ENCODE data around the gene NTRK3. TPM values are rescaled to one million over a fixed set of nuclear protein-coding genes. Genes with fewer than 3 reads are reported as not detected.

The NTRK3 gene
- total and polyA plus RNA-seq, 2 of the 8 experiments (the other 6 are each of a cell fraction or from before 2014, with no cell fraction given): 4.5 to 6.8 TPM

DNA sequence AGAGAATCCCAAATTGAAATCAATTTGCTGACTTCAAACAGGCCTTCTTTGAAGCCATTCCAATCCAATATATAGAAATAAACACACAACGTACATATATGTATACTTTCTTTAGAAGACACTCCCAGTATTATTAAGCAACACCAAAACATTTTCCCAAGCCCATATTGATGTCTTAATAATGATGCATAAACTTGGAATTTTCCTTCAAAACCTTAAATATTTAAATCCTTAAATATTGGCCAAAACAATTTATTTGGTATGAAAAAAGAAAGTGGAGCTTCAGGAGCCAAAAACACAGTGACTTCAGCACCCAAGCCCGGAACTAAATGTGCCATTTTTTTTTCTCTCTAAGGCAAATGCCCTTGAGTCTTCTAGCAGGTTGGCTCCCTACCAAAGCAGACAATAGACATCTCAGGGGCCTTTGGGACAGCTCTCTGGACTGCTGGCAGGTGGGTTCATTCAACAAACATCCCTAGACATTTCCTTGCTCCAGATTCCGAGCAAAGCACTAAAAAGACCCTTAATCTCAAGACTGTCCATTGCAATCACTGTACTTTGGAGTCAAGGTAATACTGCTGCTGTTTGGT is 384.7 kb downstream of the NTRK3 start:
- Histone ChIP-seq H2AK5ac (ENCODE audit: low read depth, low read length) (no peak overlapping the region), H3K36me3 (ENCODE audit: control insufficient read depth in 2 of 4, insufficient read depth in 4 of 4, low read length in 3 of 4) (no peaks in the 10 kb centered on the region), H4K5ac (ENCODE audit: insufficient read length, low read depth, low read length) (no peak overlapping the region), H3K79me1 (ENCODE audit: low read depth, low read length) (no peaks in the 10 kb centered on the region), H3K4me1 (replicated peaks in 1 of 4; ENCODE audit: control insufficient read depth in 3 of 4, insufficient read depth in 4 of 4, low read length in 3 of 4) (no peaks in the 10 kb centered on the region), H3K27ac (ENCODE audit: low read depth, low read length) (no peak overlapping the region), H3K9me3 (ENCODE audit: insufficient read depth in 2 of 2, low read depth in 1 of 2, low read length in 1 of 2) (no peaks in the 10 kb centered on the region), H3K18ac (ENCODE audit: extremely low read depth, low read length) (no peak overlapping the region), H4K91ac (replicated peaks; ENCODE audit: insufficient read length, low read length) (no peak overlapping the region), H3K27me3 (replicated peaks in 1 of 4; ENCODE audit: control insufficient read depth in 3 of 4, extremely low read depth in 1 of 4, insufficient read depth in 3 of 4, low read length in 3 of 4) (no peaks in the 10 kb centered on the region), H3K4me2 (ENCODE audit: insufficient read depth in 1 of 2, low read depth in 2 of 2, low read length in 2 of 2) (no peak overlapping the region), H2BK20ac (ENCODE audit: low read length) (no peak overlapping the region), H3K4ac (replicated peaks; ENCODE audit: insufficient read length, low read depth, low read length) (no peak overlapping the region), H3K4me3 (ENCODE audit: extremely low read depth in 1 of 4, insufficient read depth in 2 of 4, low read depth in 3 of 4, low read length in 4 of 4) (no peak overlapping the region), H2AFZ (ENCODE audit: low read length) (no peak overlapping the region), H3K9ac (replicated peaks in 1 of 4; ENCODE audit: extremely low read depth in 1 of 4, low read depth in 3 of 4, low read length in 3 of 4) (no peak overlapping the region), H2BK12ac (ENCODE audit: low read depth, low read length) (no peak overlapping the region), H4K20me1 (replicated peaks in 1 of 2; ENCODE audit: control insufficient read depth in 1 of 2, insufficient read depth in 2 of 2, low read length in 2 of 2) (no peaks in the 10 kb centered on the region), H3K23me2 (ENCODE audit: low read depth, low read length) (no peaks in the 10 kb centered on the region), H2BK120ac (replicated peaks; ENCODE audit: low read depth, low read length) (no peak overlapping the region), H4K8ac (ENCODE audit: extremely low read depth, insufficient read depth, low read length) (no peak overlapping the region), H3K23ac (ENCODE audit: insufficient read length) (no peak overlapping the region), H3K14ac (ENCODE audit: insufficient read length) (no peak overlapping the region), H2BK5ac (ENCODE audit: low read depth, low read length) (no peak overlapping the region), H3K56ac (replicated peaks; ENCODE audit: insufficient read length, low read depth, low read length) (no peak overlapping the region), H3K79me2 (ENCODE audit: control insufficient read depth in 1 of 2, insufficient read depth in 2 of 2, low read length in 2 of 2) (no peaks in the 10 kb centered on the region), H2BK15ac (ENCODE audit: low read length) (no peak overlapping the region)
- no peak for FAIRE-seq
- DNase-seq (ENCODE audit: low read depth in 1 of 2, low spot score in 2 of 2): no peak
- CTCF ChIA-PET (ENCODE audit: partially characterized antibody): interaction anchor here (0.6 kb wide), 1 partner anchor 134 kb away, joined by 3 read pairs; no protein-coding TSS in a partner anchor
- WGBS, 2 experiments (ENCODE audit: extremely low coverage in 1 of 2, insufficient coverage in 1 of 2, insufficient read length in 1 of 2, insufficient replicate concordance in 2 of 2, low coverage in 1 of 2, low lambda C conversion rate in 2 of 2, missing lambda C conversion rate in 1 of 2): 100% methylated on average over 3 of the region's 3 CpGs; no CpG with 5 or more reads in 1 of the 2 experiments
- POLR2A ChIA-PET (ENCODE audit: partially characterized antibody): no interaction called here
- TF ChIP-seq CBX5 (IDR thresholded peaks at IDR 0.05; ENCODE audit: low read depth, low read length): no peak
- no peak for TF ChIP-seq NRF1 (IDR thresholded peaks at IDR 0.05; ENCODE audit: low read depth, low read length)
- no peak for TF ChIP-seq SIN3A (conservative IDR thresholded peaks at IDR 0.05 in 1 of 2, IDR thresholded peaks at IDR 0.05 in 1 of 2; ENCODE audit: low read depth in 1 of 2, low read length in 2 of 2)
- TF ChIP-seq FOSL1 (IDR thresholded peaks at IDR 0.05; ENCODE audit: insufficient read depth, low read depth, low read length): no peak
- no peak for TF ChIP-seq EZH2 (IDR thresholded peaks at IDR 0.05; ENCODE audit: low read depth, low read length, severe bottlenecking)
- TF ChIP-seq, protein P1, sequence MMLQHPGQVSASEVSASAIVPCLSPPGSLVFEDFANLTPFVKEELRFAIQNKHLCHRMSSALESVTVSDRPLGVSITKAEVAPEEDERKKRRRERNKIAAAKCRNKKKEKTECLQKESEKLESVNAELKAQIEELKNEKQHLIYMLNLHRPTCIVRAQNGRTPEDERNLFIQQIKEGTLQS (IDR thresholded peaks at IDR 0.05; ENCODE audit: insufficient read depth, low read depth, low read length): no peak
- TF ChIP-seq, protein P2, sequence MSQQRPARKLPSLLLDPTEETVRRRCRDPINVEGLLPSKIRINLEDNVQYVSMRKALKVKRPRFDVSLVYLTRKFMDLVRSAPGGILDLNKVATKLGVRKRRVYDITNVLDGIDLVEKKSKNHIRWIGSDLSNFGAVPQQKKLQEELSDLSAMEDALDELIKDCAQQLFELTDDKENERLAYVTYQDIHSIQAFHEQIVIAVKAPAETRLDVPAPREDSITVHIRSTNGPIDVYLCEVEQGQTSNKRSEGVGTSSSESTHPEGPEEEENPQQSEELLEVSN (IDR thresholded peaks at IDR 0.05): no peak
- no peak for TF ChIP-seq KDM1A (IDR thresholded peaks at IDR 0.05; ENCODE audit: borderline replicate concordance, low read length)
- no peak for TF ChIP-seq YY1 (IDR thresholded peaks at IDR 0.05; ENCODE audit: low read depth, low read length)
- TF ChIP-seq RXRA (IDR thresholded peaks at IDR 0.05; ENCODE audit: insufficient read depth, low read depth, low read length): no peak
- TF ChIP-seq KDM4A (IDR thresholded peaks at IDR 0.05; ENCODE audit: low read depth, low read length, severe bottlenecking): no peak
- TF ChIP-seq JUN (IDR thresholded peaks at IDR 0.05; ENCODE audit: low read depth, low read length): no peak
